Measurements from ENCODE around the gene EDEM3.
"Not testable (repeated sequence)": the region's sequence is repeated elsewhere in the genome, so short reads cannot be mapped to it uniquely, and the experiment has no call there.

EDEM3 gene, protein sequence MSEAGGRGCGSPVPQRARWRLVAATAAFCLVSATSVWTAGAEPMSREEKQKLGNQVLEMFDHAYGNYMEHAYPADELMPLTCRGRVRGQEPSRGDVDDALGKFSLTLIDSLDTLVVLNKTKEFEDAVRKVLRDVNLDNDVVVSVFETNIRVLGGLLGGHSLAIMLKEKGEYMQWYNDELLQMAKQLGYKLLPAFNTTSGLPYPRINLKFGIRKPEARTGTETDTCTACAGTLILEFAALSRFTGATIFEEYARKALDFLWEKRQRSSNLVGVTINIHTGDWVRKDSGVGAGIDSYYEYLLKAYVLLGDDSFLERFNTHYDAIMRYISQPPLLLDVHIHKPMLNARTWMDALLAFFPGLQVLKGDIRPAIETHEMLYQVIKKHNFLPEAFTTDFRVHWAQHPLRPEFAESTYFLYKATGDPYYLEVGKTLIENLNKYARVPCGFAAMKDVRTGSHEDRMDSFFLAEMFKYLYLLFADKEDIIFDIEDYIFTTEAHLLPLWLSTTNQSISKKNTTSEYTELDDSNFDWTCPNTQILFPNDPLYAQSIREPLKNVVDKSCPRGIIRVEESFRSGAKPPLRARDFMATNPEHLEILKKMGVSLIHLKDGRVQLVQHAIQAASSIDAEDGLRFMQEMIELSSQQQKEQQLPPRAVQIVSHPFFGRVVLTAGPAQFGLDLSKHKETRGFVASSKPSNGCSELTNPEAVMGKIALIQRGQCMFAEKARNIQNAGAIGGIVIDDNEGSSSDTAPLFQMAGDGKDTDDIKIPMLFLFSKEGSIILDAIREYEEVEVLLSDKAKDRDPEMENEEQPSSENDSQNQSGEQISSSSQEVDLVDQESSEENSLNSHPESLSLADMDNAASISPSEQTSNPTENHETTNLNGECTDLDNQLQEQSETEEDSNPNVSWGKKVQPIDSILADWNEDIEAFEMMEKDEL

GRCh38 chr1:184754476-184755225, at the start of gene EDEM3:
Gene EDEM3, minus strand, starts transcription at chr1:184754858. Its CDS starts 212 bp downstream, at chr1:184754646.
- peak; percentile 94 to 98 for DNase-seq (ENCODE audit: low read depth in 2 of 2)

- DNase-seq (ENCODE audit: low read depth in 2 of 2), result no peak
Observed at GRCh38 chr1:184804220-184804619, 49.6 kb upstream of the EDEM3 start.

GRCh38 chr1:184803180-184803492, 48.5 kb upstream of the EDEM3 start:
- DNase-seq (ENCODE audit: low read depth in 2 of 2), result no peak

- DNase-seq (ENCODE audit: low read depth in 2 of 2), result no peak
Observed at GRCh38 chr1:184802354-184803179, 47.9 kb upstream of the EDEM3 start.

DNA sequence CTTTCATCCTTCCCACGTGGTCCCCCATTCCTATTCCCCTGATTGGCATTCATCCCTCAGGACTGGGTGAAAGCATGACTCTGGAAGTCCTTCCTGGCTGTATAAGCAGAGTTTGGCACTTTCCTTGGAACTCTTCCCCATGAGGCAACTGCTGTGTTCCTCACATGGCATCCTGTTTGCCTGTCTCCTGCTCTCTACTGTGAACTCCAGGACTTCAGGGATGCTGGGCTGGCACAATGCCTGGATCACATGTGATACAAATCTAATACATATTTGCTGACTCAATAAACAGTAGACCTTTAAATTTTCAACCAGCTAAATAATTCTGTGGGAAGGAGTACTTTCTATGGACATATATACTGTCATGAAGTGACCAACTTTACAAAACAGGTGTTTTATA, 46.8 kb upstream of the EDEM3 start:
- DNase-seq (ENCODE audit: low read depth in 2 of 2), result no peak

DNA sequence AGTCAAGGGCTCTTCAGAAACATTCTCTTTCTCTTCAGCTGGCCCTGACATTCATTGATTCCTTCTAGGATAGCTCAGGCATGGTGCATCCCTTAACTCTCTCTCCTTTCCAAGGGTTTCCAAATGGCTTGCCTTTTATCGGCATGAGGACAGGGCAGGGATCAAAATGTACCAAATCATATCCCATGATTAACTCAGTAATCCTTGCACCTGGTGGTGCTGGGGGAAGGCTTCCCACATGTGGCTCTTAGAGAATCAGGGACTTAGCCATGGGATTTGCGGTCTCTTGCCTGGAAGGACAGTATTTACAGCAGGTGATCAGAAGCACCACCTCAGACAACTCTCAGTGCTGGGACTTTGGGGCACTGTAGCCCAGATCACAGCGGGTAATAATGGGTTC, 46.2 kb upstream of the EDEM3 start:
- DNase-seq (ENCODE audit: low read depth in 2 of 2), result no peak

GRCh38 chr1:184793967-184794366, 39.3 kb upstream of the EDEM3 start:
- DNase-seq (ENCODE audit: low read depth in 2 of 2), result no peak

- no peak for DNase-seq (ENCODE audit: low read depth in 2 of 2)
Observed at GRCh38 chr1:184792450-184792969, 37.9 kb upstream of the EDEM3 start.

- no peak for DNase-seq (ENCODE audit: low read depth in 2 of 2)
Observed at GRCh38 chr1:184791550-184791900, 36.9 kb upstream of the EDEM3 start.

- no peak for DNase-seq (ENCODE audit: low read depth in 2 of 2)
Observed at GRCh38 chr1:184790642-184791549, 36.2 kb upstream of the EDEM3 start.

- no peak for DNase-seq (ENCODE audit: low read depth in 2 of 2)
Observed at GRCh38 chr1:184789884-184790283, 35.2 kb upstream of the EDEM3 start.

- no peak for DNase-seq (ENCODE audit: low read depth in 2 of 2)
Observed at GRCh38 chr1:184788970-184789369, 34.3 kb upstream of the EDEM3 start.

DNA sequence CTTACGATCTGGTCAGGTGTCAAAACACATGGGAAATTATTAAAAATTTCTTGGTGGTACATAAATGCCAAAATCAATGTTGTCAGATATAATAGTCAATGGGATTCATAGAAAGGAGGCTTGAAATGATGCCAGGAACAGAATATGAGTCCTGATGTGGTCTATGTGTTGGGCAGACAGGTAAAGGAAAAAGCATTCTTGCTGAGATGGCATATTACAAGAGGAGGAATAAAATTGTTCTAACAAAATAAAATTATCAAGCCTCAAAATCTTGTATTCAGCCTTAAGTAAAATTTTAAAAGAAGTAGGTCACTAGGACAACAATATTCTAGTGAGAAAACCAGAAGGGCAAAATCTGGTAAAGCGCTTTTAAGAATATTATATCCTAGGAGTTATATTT, 30.9 kb upstream of the EDEM3 start:
- DNase-seq (ENCODE audit: low read depth in 2 of 2), result no peak

GRCh38 chr1:184783723-184784122, 29.1 kb upstream of the EDEM3 start:
- not testable (repeated sequence) for DNase-seq (ENCODE audit: low read depth in 2 of 2)

GRCh38 chr1:184781941-184782340, 27.3 kb upstream of the EDEM3 start:
- DNase-seq (ENCODE audit: low read depth in 2 of 2), result no peak

DNA sequence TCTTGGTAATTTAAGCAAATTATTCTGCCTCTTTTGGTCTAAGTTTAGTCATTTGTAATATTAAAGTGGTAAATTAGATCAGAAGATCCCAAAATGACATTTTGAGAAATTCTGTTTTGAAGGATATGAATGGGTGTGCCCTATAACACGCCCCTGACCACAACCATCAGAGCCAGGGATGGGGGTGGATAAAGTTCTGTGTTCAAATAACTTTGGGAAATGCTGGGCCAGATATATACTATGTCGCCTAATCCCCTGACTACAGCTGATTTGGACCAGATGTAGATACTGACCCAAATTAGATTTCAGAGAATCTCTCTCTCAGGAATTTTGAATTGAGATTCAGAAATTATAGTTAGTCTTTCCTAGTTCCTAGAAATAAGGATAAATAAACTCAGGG, 21.2 kb upstream of the EDEM3 start:
- no peak for DNase-seq (ENCODE audit: low read depth in 2 of 2)

GRCh38 chr1:184775329-184775728, 20.7 kb upstream of the EDEM3 start:
- no peak for DNase-seq (ENCODE audit: low read depth in 2 of 2)

DNA sequence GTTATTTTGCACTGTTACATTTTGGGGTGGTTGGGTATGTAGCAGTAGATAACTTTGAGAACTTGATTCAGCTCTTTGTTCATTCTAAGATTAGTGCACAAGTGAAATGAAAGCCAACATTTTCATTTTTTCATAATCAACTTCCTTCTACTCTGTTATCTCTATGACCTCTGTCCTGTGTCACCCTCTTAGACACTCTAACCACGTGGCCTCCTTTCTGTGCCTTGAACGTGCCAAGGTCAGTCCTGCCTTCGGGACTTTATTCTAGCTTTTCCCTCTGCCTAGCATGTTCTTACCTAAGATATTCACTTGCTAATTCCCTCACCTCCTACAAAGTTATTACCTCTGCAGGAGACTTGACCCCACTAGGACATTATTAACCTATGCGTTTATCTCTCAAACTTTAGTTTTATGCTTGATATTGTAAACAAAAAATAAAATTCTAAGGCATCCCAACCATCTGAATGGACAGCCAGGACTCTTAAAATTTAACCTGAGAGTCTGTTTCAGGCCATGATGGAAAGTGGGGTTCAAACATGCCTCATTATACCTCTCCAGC, 19.2 kb upstream of the EDEM3 start:
- DNase-seq (ENCODE audit: low read depth in 2 of 2), result no peak

DNA sequence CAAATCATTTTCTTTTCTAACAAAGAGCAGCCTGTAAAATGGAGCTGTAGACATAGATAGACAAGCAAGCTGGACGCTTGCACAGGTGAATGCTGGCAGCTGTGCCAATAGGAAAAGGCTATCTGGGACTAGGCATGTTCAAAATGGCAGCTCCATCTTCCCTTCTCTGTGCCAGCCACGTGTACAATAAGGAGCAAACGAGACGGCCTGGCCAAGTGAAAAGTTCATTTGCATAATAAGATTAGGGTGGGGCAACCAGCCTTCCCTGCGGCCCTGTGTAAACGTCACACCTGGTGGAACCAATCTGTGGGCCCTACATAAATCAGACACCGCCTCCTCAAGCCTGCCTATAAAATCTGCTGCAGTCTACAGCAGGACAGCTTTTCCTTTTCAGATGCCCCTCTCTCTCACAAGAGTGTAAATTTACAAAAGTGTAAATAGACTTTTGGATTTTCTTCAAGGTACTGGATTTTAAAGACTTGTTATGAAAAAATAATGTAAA, 16.6 kb upstream of the EDEM3 start:
- no peak for DNase-seq (ENCODE audit: low read depth in 2 of 2)
